Colonic mucosa (tissue), 4 donors: ENCODE data around the gene SLC15A3. TPM values are rescaled to one million over a fixed set of nuclear protein-coding genes. Genes with fewer than 3 reads are reported as not detected.

Experiments used
- DNase-seq: peaks from one replicate; pipeline ENCODE4 v3.0.0-alpha.2; 2020
- H3K27ac ChIP-seq: fragments of 200-600 bp; one replicate; pipeline ENCODE4 v1.8.0; 2021
- H3K27me3 ChIP-seq: fragments of 200-600 bp; one replicate; pipeline ENCODE4 v1.8.0; 2021
- H3K36me3 ChIP-seq: fragments of 200-600 bp; one replicate; pipeline ENCODE4 v1.8.0; 2021
- H3K4me1 ChIP-seq: fragments of 200-600 bp; one replicate; pipeline ENCODE4 v1.8.0; 2021; ENCODE audit warnings: mild to moderate bottlenecking
- H3K4me3 ChIP-seq: fragments of 200-600 bp; one replicate; pipeline ENCODE4 v1.8.0; 2021
- H3K9ac ChIP-seq, 2 donors: one replicate each; pipeline ENCODE4 v1.7.0; 2013; ENCODE audit warnings: control low read depth in 2 of 2, low read depth in 2 of 2, low read length in 2 of 2
- H3K9me3 ChIP-seq: fragments of 200-600 bp; one replicate; pipeline ENCODE4 v1.8.0; 2021
- intact Hi-C: fragments of 100-400 bp; cut with DNase I; formaldehyde crosslinking; loops from one replicate; pipeline ENCODE4 v1.14.1; 2022
- total RNA-seq, 2 donors: library from RNA; stranded (reverse); fragmentation: NEBNext Ultra II Directional in 1 of 2; extraction: Animal tissue kit (Norgen Biotek cat#: 25700) in 1 of 2; gene quantifications; one replicate each; pipeline ENCODE4 v1.2.1, GENCODE V29; 2021
- TF ChIP-seq, protein P1 (sequence below): fragments of 200-600 bp; IDR thresholded peaks from one replicate; pipeline ENCODE4 v1.8.0; 2022; ENCODE audit warnings: antibody characterized with exemption, mild to moderate bottlenecking
- donor health status: healthy.
- donor health status: DM: no; HTN: no; CAD: no.
- donor health status: DM: no; HTN: no; CAD: no.

Gene SLC15A3
- total RNA-seq, 2 donors from 2014 or later: 6.6 to 14.4 TPM

DNA sequence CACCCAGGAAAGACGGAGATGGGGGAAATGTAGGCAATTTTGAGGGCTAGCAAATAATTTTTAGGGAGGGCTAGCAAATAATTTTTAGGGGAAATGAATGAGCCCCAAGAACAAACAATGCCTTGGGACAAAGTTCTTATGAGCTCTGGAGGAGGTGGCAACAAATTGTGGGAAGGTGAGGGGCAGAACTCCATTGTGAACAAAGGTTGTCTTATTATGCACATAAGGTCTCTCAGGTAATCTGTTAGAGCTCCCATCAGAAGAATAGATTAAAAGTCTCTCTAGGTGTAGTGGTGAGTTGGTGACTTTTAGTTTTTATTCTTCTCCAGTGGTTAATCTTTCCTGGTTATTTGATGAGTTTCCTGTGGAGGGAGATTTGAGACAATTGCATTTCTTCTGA lies 43.2 kb downstream of the SLC15A3 start:
- no peaks in the 10 kb centered on the region for H3K4me1 ChIP-seq
- no peak overlapping the region for H3K4me3 ChIP-seq
- H3K36me3 ChIP-seq: no peaks in the 10 kb centered on the region
- H3K9ac ChIP-seq: no peak overlapping the region
- no peak for DNase-seq
- H3K27me3 ChIP-seq: no peaks in the 10 kb centered on the region
- no peak overlapping the region for H3K27ac ChIP-seq
- TF ChIP-seq, protein P1, sequence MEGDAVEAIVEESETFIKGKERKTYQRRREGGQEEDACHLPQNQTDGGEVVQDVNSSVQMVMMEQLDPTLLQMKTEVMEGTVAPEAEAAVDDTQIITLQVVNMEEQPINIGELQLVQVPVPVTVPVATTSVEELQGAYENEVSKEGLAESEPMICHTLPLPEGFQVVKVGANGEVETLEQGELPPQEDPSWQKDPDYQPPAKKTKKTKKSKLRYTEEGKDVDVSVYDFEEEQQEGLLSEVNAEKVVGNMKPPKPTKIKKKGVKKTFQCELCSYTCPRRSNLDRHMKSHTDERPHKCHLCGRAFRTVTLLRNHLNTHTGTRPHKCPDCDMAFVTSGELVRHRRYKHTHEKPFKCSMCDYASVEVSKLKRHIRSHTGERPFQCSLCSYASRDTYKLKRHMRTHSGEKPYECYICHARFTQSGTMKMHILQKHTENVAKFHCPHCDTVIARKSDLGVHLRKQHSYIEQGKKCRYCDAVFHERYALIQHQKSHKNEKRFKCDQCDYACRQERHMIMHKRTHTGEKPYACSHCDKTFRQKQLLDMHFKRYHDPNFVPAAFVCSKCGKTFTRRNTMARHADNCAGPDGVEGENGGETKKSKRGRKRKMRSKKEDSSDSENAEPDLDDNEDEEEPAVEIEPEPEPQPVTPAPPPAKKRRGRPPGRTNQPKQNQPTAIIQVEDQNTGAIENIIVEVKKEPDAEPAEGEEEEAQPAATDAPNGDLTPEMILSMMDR: no peak
- intact Hi-C loops: no loop called here
- no peaks in the 10 kb centered on the region for H3K9me3 ChIP-seq

GRCh38 chr11:60906132-60906972 lies 45.6 kb downstream of the SLC15A3 start, which contains the start of gene PRPF19:
PRPF19 (minus strand) TSS chr11:60906585; CDS start chr11:60906382, 203 bp downstream.
- peak within 1 kb of the TSS; percentile 85 for H3K27ac ChIP-seq
- peak; percentile 99 for DNase-seq
- TF ChIP-seq, protein P1: no peak
- peak within 1 kb of the TSS; percentile 71 for H3K4me3 ChIP-seq
- no peaks in the 10 kb centered on the region for H3K9me3 ChIP-seq
- intact Hi-C loops: no loop called here
- H3K4me1 ChIP-seq: no peaks in the 10 kb centered on the region
- peak within 1 kb of the TSS; percentile 88 to 95 for H3K9ac ChIP-seq
- no peaks in the 10 kb centered on the region for H3K27me3 ChIP-seq
- H3K36me3 ChIP-seq: peaks cover 7% of the 10 kb centered on the region

DNA sequence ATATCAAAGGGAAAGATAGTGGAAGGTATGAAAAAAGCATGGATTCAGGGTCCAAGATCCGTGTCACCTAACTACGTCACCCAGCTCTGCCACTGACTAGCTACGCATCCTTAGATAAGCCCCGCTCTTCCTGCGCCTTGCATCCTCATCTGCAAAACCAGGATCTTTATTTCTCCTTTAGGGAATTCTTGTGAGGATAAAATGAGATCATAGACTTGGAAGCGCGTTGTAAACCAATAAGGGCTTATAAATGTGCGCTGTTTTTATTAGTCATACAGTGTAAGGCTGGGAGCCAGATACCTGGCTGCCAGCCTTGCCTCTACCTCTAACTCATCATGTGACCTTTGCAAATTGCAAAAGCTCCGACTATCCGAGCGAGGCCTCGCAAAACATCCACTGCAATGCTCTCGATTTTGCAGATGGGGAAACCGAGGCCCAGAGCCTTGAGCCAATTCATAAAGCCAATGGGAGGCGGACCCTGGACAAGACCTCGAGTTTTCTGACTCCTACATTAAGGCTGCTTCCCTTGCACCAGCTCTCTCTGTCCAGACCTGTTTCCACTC lies 46.3 kb downstream of the SLC15A3 start:
- Histone ChIP-seq H3K27ac (peak overlapping the region; percentile 85), H3K4me1 (no peaks in the 10 kb centered on the region), H3K9ac (peak overlapping the region; percentile 88 to 95), H3K36me3 (peaks cover 7% of the 10 kb centered on the region), H3K4me3 (peak overlapping the region; percentile 71), H3K27me3 (no peaks in the 10 kb centered on the region), H3K9me3 (no peaks in the 10 kb centered on the region)
- DNase-seq: peak; percentile 44
- intact Hi-C loops: no loop called here
- TF ChIP-seq, protein P1: no peak

GRCh38 chr11:60905047-60905446 lies 46.9 kb downstream of the SLC15A3 start:
- Histone ChIP-seq H3K4me3 (peak overlapping the region; percentile 71), H3K9me3 (no peaks in the 10 kb centered on the region), H3K36me3 (peaks cover 7% of the 10 kb centered on the region), H3K9ac (peak overlapping the region; percentile 88 to 95), H3K27me3 (no peaks in the 10 kb centered on the region), H3K4me1 (no peaks in the 10 kb centered on the region), H3K27ac (peak overlapping the region; percentile 85)
- intact Hi-C loops: no loop called here
- no peak for DNase-seq
- TF ChIP-seq, protein P1: no peak

DNA sequence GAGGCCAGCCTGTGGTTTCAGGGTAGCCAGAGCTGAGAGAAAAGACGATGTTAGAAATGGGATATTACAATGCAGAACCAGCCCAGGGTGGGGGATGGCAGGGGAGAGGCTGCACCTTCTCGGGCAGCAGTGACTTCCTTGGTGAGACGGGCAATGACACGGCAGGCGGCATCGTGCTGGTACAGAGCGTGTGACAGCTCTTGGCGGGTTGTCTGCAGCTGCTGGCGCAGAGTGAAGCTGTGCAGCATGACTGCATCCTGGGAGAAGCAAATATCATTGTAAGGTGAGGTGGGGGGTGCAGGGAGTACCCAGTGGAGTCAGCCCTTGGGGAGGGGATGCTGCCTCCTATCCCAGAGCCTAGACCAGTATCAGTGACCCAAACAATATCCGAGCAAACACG lies 49.4 kb downstream of the SLC15A3 start:
- TF ChIP-seq, protein P1: no peak
- Histone ChIP-seq H3K27me3 (no peaks in the 10 kb centered on the region), H3K9me3 (no peaks in the 10 kb centered on the region), H3K9ac (no peak overlapping the region), H3K4me1 (no peaks in the 10 kb centered on the region), H3K4me3 (no peak overlapping the region), H3K27ac (no peak overlapping the region), H3K36me3 (peaks cover 13% of the 10 kb centered on the region)
- intact Hi-C loops: no loop called here
- no peak for DNase-seq
